Stimulated activated CD4-positive, alpha-beta T cell treated with anti-CD3 and anti-CD28 coated beads, Interleukin-1b, Interleukin-23, amount 100 ng/mL, for 24 hours (primary cell): Measurements from ENCODE around the gene SGCA.
A peak's percentile ranks its signal among the peaks of the same experiment; 100 is the strongest.

Experiments used
- DNase-seq, 4 experiments: peaks; one replicate each; pipeline ENCODE4 v3.0.0-alpha.2; 2020; ENCODE audit warnings: low read depth in 4 of 4, low spot score in 1 of 4

The SGCA gene

GRCh38 chr17:50165867-50166517 is at the start of gene SGCA:
SGCA (plus strand) TSS chr17:50166005; CDS start chr17:50166041, 36 bp downstream.
- DNase-seq: no peak

- DNase-seq: peak in 2 of 4 experiments; percentile 36 to 55
These were observed 48.4 kb upstream of the SGCA start for GRCh38 chr17:50117202-50118051.

DNA sequence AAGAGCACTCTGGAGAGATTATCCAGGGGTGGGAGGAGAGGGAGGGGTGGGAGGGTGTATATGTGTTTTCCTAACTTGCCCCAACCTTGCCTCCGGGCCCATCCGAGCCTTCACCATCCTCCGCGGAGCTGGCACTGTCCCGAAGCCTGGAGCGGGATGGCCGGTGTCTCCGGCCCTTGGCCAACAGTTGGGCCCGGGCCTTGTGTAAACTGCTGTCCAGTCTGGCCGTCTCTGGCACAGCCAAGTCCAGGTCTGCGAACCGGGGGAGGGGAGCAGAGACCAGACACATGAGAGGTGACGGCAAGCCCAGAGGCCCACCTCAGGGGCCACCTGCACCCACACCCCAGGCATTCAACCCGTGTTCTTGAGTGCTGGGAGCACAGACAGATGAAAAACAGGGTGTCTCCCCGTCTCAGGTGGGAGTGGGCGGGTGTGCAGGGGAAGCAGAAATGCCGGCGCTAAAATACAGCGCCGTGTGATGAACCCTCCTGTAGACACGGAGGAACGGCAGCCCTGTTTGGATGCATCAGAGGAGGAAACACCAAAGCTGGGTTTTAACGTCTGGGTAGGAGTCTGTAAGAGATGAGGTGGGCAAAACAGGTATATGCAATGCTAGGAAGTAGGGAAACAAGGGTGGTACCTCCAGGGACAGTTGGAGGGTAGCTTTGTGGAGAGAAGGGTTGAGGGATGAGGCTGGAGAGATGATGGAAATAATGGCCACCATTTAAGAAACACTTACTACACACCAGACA is 47.6 kb upstream of the SGCA start:
- DNase-seq: no peak

DNA sequence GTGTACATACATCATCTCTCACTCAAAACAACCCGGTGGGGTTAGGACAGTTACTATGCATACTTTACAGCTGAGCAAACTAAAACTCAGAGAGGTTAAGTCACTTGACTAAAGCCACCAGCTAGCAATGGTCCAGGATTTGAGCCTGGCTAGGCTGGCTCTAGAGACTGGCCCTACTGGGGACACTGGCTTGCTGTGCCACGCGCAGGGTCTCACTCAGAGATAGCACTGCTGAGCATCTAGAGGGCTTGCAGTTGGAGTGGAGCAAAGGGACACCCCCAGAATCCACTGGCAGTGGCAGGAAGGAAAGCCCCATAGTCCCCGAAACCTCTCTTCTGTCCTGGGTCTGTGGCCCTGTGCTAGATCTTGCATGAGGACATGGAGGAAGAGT is 47.0 kb upstream of the SGCA start:
- DNase-seq: no peak

DNA sequence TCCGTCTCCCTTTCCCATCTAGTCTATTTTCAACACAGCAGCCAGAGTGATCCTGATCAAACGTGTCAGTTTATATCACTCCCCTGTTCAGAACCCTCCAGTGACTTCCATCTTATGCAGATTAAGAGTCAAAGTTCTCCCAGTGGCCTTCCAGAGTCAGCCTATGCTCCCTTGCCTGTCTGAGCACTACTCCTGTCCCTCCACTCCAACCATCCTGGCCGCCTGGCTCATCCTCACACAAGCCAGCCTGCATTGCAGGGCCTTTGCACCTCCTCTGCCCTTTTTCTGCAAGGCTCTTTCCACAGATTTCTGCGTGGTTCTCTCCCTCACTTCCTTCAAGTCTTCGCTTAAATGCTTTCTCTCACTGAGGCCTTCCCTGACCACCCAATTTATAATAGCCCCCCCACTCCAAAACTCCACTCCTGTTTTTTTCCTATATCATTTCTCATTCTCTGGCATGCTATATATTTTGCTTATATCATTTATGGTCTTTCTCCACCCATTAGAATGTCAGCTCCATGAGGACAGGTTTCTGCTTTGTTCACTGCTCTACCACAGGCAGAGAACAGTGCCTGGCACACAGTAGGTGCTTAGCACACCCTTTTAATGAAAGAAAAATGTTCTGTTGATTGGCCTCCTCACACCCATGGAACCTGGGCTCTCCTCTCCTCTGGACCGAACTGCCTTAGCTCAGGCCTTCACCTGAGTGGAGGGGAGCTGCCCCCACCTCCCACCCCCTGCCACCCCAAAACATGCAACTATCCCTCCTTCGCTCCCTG is 45.1 kb upstream of the SGCA start:
- no peak for DNase-seq

GRCh38 chr17:50122945-50123344 is 42.9 kb upstream of the SGCA start:
- no peak for DNase-seq

DNA sequence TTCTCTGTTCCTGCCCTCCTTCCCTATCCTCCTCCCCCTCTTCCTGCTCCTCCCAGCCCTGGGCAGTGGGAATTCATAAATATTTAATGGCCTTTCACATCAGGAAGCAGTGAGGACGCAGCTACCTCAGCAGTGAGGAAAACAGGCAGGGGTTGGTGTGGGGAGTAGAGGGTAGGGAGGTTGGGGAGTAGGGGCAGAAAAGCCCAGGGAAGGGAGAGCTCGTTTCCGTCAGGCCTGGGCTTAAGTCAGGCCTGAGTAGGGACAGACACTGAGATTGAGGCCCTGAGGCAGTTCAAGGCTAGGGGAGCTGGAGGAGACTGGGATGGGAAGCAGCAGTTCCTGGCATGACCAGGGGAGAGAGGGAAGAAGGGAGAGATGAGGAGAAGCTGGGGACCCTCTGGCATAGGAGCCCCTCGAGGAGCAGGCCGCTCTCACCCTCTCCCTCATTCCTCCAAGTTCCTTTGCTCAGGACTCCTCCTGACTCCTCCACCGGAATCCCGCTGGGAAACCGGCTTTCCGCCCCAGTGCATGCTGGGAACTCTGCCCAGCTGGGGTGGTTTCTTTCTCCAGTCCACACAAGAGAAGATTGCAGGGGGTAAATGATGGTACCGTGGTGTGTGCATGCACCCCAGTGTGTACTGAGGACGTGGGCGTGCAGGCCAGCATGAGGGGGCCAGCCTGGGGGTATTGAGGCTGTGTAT is 42.0 kb upstream of the SGCA start:
- DNase-seq: no peak

- DNase-seq: no peak
These were observed 40.3 kb upstream of the SGCA start for GRCh38 chr17:50125420-50125997.

DNA sequence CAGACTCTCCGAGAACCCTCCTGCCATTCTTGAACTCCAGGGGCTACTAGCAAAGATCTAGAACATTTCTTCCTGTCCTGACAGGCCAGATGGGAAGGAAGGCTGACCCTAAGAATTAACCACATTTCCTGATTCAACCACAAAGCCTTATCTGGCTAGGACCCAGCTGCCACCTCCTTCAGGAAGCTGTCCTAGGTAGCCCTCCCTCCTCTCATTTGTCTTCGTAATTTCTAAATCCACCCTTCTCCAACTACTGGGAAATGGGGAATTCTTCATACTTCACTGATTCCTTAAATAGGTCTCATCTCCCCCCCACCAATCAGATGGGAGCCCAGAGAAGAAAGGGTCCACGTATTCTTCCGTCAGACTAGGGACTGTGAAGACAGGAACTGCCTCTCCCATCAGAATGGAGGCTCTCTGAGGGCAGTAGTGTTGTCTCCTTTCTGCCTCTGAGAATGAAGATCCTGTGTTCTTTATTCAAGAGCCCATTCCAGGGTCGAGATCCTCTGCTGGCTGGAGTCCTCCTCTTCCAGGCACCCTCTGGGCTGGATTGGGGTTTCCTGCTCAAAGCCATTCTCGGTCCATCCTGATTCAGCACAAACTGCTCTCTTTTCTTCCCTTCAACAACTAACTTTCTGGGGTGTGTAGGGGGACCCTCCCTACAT is 38.0 kb upstream of the SGCA start:
- DNase-seq: no peak

DNA sequence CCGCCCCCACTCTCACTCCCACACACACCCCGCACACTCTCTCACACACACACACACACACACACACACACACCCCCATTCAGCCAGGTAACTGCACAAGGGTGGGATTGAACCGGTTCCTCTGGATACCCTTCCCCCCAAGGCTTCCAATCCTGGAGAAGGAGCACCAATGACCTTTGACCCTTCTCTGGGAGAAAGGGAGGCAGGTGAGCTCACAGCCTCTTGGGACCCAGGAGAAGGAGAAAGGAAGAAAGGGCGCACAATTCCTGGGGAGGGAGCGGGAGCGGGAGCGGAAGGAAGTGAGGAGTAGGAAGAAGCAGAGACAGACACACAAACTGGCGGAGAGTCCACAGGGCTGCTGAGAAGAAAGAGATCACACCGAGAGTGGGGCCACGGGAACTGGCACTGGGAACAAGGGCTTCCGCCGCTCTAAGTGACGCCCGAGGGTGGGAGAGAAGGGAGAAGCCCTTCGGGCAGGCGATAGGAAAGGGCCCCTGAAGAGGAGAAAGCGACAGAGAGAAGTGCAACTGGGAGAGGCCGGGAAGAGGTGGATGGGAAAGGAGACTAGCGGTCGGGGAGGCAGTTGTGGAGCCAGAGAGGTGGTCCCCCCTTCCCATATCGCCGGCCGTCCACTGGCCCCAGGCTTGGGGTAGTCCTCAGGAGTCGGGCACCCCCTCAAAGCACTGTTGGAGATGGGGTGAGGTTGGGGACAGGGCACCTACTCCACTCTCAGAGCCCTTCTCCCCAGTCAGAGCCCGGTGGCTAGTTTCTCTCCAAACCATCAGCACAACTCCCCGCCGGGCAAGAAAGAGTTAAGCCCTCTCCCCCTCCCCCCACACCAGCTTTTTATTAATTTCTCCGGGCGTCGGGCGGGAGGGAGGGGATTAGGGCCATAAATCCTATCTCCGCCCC is 37.1 kb upstream of the SGCA start:
- no peak for DNase-seq

DNA sequence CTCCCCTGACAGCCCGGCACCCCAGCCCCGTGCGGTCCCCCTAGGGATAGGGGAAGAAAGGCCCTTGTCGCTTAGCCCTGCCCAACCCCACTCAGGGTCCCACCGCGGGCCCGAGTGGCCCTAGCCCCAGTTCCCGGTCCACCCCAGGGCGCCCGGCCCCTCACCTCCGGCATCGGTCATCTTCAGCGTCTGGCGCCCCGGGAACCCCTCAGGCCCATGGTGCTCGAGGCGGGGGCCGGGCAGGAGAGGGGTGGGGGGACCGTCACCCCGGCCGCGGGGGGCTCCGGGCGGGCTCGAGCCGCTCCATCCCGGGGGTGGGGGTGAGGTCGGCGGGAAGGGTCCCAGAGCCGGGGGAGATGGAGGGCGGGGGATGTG is 36.5 kb upstream of the SGCA start:
- DNase-seq: no peak

DNA sequence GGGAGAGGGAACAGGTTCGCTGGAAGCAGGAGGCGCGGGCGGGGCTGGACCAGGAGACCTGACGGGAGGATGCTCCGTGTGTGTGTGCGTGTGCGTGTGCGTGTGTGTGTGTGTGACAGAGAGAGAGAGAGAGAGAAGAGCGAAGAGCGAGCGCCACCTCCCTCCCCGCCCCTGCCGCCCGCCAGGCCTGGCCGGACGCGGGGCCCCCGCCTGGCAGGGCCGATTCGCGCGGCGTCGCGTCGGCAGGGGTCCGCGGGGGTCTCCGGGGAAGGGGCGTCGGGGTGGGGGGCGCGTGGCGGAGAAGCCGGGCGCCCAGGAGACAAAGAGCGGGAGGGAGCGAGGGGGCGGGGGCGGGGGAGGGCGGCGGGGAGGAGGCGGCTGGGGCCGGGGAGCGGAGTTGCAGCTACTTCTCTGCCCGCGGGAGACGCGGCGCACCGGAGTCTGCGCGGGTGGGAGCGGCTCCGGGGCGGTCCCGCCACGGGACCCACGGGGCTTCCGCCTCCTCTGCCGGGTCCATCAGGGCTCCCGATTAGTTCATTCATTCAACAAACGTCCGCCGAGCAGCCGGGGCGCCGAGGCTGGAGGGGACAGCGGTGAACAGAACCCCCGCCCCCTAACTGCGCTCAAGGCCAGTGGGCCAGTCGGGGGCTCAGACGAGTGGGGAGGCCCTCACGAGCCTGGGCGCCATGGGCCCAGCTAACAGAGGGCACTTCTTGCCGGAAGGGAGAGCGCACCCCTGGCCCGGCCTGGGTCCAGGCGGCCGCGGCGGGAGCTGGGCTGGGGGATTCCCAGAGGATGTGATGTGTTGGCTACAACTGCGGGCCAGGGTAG is 35.9 kb upstream of the SGCA start, which contains the start of gene SAMD14:
Gene SAMD14, minus strand, starts transcription at position 433 of the 831 bp plus-strand sequence. CDS start 5,201 bp downstream, outside the sequence.
- DNase-seq: no peak

- DNase-seq: no peak
These were observed 35.1 kb upstream of the SGCA start for GRCh38 chr17:50130559-50131305.

DNA sequence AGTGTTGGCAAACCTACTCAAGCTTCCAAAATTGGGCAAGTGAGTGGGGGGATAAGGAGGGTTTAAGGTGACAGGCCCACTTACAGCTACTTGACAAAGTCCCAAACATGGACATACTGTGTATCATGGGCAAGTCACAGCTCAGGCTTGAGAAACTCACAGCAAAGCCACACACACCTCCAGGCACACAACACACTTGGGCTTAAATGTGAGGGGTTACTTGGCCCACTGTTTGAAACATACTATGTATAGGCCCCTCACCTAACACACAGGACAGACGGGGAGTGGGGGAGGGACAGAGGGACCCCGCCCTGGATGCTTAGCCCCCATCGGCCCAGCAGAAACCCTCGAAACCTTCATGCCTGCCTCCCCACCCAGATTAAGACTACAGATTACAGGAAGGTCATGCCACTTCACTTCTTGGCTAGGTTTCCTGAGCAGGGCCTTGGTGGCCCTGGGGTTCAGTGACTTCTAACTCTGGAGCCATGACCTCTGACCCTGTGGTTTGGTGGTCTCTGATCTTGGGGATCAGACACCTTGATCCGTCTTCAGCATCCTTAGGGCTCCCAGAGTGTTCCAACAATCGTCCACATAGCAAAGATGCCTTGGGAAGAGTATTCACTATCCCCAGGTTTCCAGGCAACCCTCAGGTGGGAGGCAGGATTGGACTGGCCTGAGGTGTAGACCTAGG is 33.6 kb upstream of the SGCA start:
- no peak for DNase-seq

DNA sequence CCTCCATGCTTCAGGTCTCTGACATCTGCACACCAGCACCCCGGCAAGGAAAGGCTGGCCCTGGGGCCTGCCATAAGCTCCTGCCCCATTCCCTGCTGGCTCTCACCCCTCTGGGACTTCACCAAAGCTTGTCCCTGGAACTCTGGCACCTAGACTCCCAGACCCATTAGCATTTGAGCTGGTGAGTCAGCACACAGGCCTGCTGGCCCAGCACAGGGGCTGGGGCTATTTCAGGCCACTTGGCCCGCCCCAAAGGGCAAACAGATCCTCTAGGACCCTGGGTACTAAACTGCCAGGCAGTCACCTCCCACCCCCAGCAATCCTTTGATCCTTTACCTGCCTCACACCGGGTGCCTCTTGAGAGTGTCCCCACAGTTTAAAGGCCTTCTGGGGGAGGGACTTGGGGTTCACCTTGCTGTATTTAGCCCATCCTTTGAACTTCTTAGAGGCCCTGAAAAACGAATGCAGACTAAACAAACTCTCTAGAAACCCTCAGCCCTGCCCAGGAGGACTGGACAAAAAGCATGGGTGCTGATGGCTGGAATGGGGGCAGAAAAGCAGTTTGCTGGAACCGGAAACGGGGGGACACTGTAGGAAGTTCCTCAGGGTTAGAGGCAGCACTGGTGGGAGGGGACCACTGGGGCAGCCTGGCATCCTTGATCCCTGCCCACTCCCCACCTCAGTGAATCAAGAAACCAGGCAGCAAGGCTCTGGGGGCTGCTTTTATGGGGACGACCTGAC is 32.6 kb upstream of the SGCA start:
- no peak for DNase-seq

DNA sequence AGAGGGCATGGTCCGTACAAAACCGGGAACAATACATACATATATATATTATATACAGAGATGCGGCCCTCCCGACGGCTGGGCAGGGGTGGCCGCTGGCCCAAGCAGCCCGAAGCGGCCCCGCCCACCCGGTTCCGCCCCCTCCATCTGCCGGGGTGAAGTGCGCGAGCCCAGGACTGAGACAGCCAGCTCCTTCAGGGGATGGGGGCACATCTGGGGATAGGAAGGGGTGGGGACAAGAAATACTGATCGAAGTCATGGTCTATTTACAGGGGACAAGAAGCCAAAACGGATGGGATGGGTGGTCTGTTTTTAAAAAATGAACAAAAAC is 32.1 kb upstream of the SGCA start:
- no peak for DNase-seq
